ENCODE results near the gene TAGLN2. TPM values are rescaled to one million over a fixed set of nuclear protein-coding genes. Genes with fewer than 3 reads are reported as not detected.

TAGLN2 gene
- total and polyA plus RNA-seq, 4 donors, result 483 to 788 (median 749) TPM

GRCh38 chr1:159953536-159954515, 28.5 kb upstream of the TAGLN2 start, which contains the start of gene SLAMF9:
Gene SLAMF9 (minus strand): TSS chr1:159954237. CDS start chr1:159954137, 100 bp downstream.
- Histone ChIP-seq H3K9ac (ENCODE audit: insufficient read depth in 1 of 2, low read length in 2 of 2) (no peak within 1 kb of the TSS), H3K4me3 (no peak within 1 kb of the TSS), H3K27ac (ENCODE audit: low read depth in 1 of 2, low read length in 1 of 2) (no peak within 1 kb of the TSS), H3K9me3 (ENCODE audit: control insufficient read depth in 4 of 4, insufficient read depth in 3 of 4, low read length in 3 of 4) (no peaks in the 10 kb centered on the region), H3K4me1 (ENCODE audit: control insufficient read depth in 5 of 5, insufficient read depth in 5 of 5, low read length in 5 of 5) (peaks cover 0 to 2% (median 0%) of the 10 kb centered on the region in 5 donors), H3K36me3 (ENCODE audit: control insufficient read depth in 4 of 4, insufficient read depth in 4 of 4, low read length in 4 of 4) (no peaks in the 10 kb centered on the region), H3K27me3 (ENCODE audit: control insufficient read depth in 3 of 3, insufficient read depth in 3 of 3, low read length in 2 of 3) (no peaks in the 10 kb centered on the region)
- no peak for ATAC-seq (ENCODE audit: insufficient read depth, low FRiP score)
- 60 to 65% methylated on average over 11 of the region's 11 CpGs for WGBS, 2 donors
- DNase-seq, result no peak
- TF ChIP-seq CTCF (IDR thresholded peaks at IDR 0.05; ENCODE audit: control extremely low read depth, extremely low read depth), result no peak

- ATAC-seq (ENCODE audit: insufficient read depth, low FRiP score) (no peak), DNase-seq (no peak)
- no peak for TF ChIP-seq CTCF (IDR thresholded peaks at IDR 0.05; ENCODE audit: control extremely low read depth, extremely low read depth)
- no peaks in the 10 kb centered on the region for H3K9me3 ChIP-seq (ENCODE audit: control insufficient read depth in 4 of 4, insufficient read depth in 3 of 4, low read length in 3 of 4)
- WGBS, 2 donors, result 88 to 91% methylated on average over 5 of the region's 5 CpGs
- no peak overlapping the region for H3K4me3 ChIP-seq
- no peaks in the 10 kb centered on the region for H3K27me3 ChIP-seq (ENCODE audit: control insufficient read depth in 3 of 3, insufficient read depth in 3 of 3, low read length in 2 of 3)
- H3K27ac ChIP-seq (ENCODE audit: low read depth in 1 of 2, low read length in 1 of 2), result no peak overlapping the region
- H3K36me3 ChIP-seq (ENCODE audit: control insufficient read depth in 4 of 4, insufficient read depth in 4 of 4, low read length in 4 of 4), result no peaks in the 10 kb centered on the region
- peaks cover 0 to 2% (median 0%) of the 10 kb centered on the region in 5 donors for H3K4me1 ChIP-seq (ENCODE audit: control insufficient read depth in 5 of 5, insufficient read depth in 5 of 5, low read length in 5 of 5)
- no peak overlapping the region for H3K9ac ChIP-seq (ENCODE audit: insufficient read depth in 1 of 2, low read length in 2 of 2)
Measured at GRCh38 chr1:159952932-159953331, 27.6 kb upstream of the TAGLN2 start.

- 85 to 88% methylated on average over 1 of the region's 1 CpG for WGBS, 2 donors
- Histone ChIP-seq H3K9ac (ENCODE audit: insufficient read depth in 1 of 2, low read length in 2 of 2) (no peak overlapping the region), H3K36me3 (ENCODE audit: control insufficient read depth in 4 of 4, insufficient read depth in 4 of 4, low read length in 4 of 4) (no peaks in the 10 kb centered on the region), H3K27ac (ENCODE audit: low read depth in 1 of 2, low read length in 1 of 2) (no peak overlapping the region), H3K4me1 (ENCODE audit: control insufficient read depth in 5 of 5, insufficient read depth in 5 of 5, low read length in 5 of 5) (peaks cover 0 to 2% (median 0%) of the 10 kb centered on the region in 5 donors), H3K4me3 (no peak overlapping the region), H3K27me3 (ENCODE audit: control insufficient read depth in 3 of 3, insufficient read depth in 3 of 3, low read length in 2 of 3) (no peaks in the 10 kb centered on the region), H3K9me3 (ENCODE audit: control insufficient read depth in 4 of 4, insufficient read depth in 3 of 4, low read length in 3 of 4) (no peaks in the 10 kb centered on the region)
- DNase-seq, result no peak
- no peak for TF ChIP-seq CTCF (IDR thresholded peaks at IDR 0.05; ENCODE audit: control extremely low read depth, extremely low read depth)
- ATAC-seq (ENCODE audit: insufficient read depth, low FRiP score), result no peak
Measured at GRCh38 chr1:159951551-159951950, 26.2 kb upstream of the TAGLN2 start.
